NCI-H345 treated with DMSO at 0.1 percent for 48 hours (cell line): ENCODE results near the gene CMSS1.
"Not testable (repeated sequence)": the region's sequence is repeated elsewhere in the genome, so short reads cannot be mapped to it uniquely, and the experiment has no call there.

Source experiments
- DNase-seq: peaks from one replicate; lab custom pipeline; 2025; ENCODE audit not compliant: unreplicated experiment; lab: John Stamatoyannopoulos, UW

The CMSS1 gene

DNA sequence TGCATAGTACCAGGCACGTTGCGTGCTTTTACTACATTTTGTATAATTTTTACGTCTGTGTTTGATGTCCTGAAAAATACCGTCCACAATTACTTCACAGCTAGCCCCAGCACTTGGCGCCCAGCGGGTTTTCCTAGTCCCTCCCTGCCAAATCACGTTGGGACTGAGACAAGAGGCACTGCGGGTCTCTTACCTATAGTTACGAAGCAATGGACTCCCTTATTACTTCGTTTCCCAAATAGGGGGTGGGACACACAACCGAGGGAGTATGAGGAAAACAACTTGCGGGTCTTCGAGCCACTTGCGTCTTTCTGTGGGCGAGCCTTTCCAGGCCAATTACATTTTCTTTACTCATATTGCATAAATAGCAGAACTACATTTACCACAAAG, 620 bp upstream of the CMSS1 start:
- DNase-seq = no peak

DNA sequence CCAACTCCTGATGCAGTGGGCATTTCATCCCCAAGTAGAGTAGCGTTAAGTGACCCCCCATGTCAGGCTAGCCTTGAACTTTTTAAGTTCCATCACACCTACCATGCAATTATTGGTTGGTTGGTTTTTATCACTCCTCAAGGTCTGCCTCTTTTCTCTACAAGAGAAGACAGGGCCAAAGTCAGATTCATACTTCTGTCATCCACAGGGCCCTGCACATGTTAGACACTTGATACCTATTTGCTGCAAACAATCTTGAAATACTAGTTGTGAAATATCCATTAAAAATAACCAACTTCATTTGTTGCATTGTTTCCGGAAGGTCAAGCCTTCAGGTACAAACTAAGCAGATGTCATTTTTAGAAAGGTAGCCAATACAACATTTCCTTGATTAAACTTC, 1.2 kb downstream of the CMSS1 start:
- no peak for DNase-seq

DNA sequence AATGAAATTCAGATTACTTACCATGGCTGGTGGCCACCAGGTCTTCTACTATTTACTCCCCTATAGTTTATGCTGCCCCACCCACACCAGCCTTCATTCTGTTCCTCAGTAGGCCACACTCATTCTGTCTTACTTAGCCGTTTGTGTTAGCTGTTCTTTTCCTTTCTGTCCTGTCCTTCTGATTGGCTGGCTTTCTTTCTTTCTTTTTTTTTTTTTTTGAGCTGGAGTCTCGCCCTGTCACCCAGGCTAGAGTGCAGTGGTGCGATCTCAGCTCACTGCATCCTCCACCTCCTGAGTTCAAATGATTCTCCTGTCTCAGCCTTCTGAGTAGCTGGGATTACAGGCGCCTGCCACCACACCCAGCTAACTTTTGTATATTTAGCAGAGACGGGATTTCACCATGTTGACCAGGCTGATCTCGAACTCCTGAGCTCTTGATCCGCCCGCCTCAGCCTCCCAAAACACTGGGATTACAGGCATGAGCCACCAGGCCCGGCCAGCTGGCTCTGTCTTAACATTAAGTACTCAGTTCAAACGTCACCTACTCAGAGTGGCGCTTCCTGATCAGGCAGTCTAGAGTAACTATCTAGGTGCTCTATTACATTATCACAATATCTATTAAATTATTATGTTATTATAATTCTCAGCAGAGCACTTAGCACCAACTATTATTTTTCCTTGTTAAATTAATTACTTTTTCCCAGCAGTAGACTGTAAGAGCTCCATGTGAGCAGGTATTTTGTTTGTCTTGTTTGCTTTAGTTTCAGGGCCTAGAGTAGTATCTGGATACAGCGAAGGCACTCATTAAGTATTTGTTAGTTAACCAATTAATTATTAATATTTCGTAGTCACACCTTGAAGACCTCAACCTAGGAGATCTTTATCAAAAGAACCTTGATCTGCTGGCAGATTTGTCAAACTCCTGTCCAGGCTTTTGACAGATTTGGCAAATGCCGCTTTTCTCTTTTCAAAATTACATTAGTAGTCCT, 6.4 kb downstream of the CMSS1 start:
- no peak for DNase-seq

DNA sequence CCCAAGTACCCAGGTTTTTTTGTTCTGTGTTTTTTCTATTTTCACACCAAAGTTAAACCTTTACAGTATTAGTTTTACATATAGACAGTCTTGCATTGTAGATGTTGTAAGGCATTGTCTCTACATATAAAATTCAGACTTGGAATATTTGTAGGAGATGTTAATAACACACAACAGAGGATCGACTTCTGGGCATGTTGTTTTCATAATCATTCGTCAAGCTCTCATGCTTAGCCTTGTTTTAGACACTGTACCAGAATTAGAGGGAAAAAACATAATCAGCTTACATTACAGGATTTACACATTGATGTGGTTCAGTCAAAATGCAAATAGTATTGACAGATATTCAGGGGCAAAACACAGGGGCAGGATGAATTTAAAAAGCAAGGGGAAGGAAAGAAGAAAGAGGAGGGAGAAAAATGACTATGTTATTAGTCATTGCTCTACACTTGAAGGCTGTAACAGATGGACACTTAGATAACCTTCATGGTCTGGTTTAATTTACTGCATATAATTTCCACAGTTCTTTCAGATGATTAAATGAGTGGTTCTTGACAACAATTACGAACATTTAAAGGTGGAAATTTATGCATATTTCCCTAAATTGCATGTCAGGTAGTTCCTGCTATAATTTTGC, 7.5 kb downstream of the CMSS1 start:
- no peak for DNase-seq

DNA sequence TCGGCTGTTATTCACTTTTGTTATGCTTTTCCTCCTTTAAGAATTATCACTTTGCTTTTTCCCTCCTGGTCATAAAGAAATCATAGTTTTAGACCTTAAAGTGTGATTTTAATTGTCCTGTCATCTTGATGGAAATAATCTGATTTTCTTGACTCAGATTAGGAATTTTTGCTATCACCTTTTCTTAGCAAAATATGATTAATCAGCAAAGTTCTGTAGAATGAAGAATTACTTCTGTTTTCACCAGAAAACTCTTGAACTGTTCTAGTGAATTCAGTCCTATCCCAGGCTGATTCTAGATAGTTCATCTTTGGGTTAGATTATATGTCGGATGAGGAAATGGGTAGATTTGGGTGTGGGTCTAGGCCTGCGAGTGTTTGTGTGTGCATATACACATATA, 12.2 kb downstream of the CMSS1 start:
- DNase-seq = no peak

DNA sequence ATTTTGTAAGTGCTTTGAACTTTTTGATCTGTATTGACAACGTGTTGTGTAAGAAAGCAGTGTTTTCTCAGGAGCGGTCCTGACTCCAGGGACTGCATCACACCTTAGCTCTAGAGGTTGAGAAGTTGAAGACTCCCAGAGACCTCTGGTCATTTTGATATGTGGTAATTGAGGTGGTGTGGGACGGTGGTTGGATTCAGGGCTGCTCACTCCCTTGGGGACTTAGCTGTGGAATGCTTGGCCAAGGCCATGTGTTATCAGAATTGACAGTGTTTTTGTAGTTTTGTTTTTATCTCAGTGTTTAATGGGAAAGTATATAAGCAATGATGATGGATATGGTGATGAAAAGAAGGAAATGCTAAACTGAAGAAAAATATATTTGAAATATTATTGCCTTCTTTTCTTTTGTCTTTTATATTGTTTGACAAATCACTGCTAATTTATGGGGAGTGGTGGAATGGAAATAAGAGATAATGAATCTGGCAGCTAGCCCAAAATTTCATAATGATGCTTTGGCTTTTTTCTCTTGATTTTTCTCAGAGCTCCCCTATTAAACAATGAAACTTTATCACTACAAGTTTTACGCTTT, 16.0 kb downstream of the CMSS1 start:
- DNase-seq = no peak

DNA sequence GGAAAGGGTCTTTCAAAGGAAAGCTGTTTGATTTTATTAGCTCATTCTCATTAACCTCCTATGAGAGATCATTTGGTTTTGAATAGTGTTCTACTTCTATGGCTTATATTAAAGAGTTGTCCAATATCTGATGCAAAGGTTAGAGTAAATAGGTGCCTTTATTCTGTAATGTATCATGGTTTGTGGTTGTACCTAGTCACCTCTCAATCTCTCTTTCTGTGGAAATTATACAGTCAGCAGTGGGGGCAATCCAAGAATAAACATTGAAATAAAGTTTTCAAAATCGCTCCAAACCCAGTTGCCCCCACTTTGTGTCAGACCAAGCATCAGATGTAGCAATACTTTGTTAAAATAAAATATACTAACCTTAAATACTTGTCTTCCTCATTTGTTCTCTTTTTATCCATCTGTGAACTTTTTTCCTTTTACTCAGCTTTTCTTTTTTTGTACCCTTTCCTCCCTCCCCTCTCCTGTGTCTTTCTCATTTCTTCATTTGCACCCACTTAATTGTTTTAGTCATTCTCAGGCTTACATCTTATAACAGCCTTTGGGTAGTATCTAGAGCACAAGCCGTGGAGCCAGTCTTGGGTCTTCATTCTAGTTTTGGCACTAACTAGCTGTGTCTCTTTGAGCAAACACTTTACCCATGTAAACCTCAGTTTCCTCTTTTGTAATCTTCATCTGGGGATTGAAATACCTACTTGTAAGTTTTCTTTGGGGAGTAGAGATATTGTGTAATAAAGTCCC, 16.7 kb downstream of the CMSS1 start:
- no peak for DNase-seq

DNA sequence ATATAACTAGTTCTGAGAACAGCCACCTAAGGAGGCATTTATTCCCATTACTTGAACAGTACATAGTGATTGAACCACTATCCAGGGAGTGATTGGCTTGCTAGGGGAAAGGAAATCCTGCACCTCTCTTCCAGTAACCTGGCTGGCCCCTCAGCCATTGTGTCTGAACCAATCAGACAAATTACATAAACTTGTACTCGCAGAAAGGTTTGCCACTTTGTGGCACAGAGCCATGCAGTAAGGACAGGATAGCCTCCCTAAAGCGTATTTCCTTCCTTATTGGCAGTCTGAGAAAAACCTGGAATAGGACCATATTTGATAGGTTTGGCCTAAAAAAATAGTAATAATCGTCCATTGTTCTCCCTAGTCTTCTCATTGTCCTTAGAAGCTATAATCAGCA, 19.0 kb downstream of the CMSS1 start:
- DNase-seq = no peak

DNA sequence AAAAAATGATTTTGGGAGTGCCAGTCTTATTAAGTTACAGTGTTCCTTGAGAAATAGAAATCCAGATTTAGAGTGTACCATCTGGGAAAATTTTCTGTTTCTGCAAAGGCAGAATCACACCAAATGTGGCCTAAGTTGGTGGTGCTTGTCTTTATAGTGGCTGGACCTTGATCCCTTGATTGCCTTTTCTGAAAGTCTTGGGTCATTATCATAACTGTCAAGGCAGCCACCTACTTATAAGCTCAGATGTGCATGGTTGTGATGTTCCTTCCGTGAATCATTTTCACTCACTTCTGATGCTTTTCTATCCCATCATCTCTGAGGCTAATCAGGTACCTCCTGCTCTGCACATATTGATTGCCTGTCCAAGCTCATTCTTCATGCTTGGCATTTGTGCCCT, 20.1 kb downstream of the CMSS1 start:
- DNase-seq = no peak

DNA sequence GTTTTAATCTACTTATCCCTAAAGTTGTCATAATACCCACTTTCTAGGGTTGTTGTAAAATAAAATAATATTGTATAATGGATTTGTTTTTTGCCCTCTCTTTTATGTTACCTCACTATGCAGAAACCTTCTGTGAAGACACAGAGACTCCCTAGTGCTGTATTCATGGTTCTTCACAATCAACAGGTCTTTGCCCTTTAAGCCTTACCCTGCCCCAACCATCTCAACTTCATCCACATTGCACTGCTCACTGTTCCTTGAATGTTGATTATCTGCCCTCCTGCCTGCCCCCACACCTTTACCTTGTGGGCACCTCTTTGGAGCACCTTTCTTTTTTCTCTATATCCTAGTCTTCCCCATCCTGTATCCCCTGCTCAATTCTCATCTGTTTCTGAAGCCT, 21.1 kb downstream of the CMSS1 start:
- no peak for DNase-seq

DNA sequence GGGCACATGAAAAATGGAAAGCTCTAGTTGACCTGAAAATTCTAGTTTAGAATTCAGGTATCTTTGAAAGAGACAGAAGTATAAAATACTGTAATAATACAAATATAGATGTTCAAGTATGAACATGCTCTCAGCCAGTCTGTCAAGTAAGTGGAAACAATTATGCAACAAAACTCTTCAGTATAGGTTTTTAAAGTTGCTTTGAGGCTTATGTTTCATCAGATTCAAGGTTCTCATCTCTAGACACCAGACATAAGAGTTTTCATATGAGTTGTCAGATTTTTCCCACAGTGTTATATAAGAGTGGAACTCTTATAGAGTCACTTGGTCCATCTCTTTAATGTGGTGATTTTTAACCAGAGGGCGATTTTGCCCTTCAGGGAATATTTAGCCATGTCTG, 22.0 kb downstream of the CMSS1 start:
- DNase-seq = no peak

DNA sequence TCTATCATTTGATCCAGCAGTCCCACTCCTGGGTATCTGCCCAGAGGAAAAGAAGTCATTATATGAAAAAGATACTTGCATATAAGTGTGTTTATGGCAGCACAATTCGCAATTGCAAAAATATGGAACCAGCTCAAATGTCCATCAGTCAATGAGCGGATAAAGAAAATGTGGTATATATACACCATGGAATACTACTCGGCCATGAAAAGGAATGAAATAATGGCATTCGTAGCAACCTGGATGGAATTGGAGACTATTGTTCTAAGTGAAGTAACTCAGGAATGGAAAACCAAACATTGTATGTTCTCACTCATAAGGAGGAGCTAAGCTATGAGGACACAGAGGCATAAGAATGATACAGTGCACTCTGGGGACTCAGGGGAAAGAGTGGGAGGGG, 24.3 kb downstream of the CMSS1 start:
- not testable (repeated sequence) for DNase-seq

DNA sequence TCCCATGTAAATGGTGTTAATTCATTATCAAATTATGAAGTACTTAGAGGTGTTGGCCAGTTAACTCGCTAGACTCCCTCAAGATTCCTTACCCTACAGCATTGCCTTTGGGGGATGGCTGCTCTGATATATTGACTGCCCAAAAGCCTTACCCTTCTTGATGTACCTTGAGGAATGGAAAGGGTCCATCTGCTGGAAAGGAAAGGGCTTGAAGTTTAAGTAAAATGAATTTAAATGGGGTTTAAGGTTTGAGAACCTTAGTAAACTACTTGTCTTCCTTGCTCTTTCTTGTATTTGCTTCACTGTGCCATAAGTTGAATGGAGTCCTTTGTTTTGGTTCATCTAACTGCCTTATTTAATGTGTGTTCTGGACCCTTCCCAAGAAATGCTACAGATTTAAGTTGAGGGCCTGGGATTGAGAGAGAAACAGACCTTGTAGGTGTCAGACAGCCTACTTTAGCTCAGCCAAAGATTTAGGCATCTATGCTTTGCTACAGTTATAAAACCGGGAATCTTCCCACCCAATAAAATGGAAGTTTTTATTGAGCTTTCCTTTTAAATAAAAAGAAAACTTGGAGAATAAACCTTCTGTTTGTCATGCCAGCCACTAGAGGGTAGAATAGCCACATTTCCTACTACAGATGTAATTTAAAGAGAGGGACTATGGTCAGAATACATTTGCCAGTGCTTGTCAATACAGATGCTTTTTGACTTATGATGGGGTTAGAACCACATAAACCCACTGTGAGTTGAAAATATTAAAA, 25.3 kb downstream of the CMSS1 start:
- DNase-seq = no peak

DNA sequence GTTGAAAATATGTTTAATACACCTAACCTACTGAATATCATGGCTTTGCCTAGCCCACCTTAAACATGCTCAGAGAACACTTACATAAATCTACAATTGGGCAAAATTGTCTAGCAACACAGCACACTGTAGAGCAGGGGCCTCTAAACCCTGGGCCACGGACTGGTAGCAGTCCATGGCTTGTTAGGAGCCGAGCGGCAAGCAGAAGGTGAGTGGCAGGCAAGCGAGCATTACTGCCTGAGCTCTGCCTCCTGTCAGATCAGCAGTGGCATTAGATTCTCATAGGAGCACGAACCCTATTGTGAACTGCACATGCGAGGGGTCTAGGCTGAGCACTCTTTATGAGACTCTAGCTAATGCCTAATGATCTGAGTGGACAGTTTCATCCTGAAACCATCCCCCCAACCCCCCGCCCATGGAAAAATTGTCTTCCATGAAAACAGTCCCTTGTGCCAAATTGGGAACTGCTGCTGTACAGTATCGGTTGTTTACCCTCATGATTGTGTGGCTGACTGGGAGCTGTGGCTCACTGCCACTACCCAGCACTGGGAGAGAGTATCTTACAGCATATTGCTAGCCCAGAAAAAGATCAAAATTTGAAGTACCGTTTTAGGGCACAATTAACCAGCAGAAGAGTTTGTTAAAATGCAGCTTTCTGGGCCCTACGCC, 26.1 kb downstream of the CMSS1 start:
- DNase-seq = no peak

DNA sequence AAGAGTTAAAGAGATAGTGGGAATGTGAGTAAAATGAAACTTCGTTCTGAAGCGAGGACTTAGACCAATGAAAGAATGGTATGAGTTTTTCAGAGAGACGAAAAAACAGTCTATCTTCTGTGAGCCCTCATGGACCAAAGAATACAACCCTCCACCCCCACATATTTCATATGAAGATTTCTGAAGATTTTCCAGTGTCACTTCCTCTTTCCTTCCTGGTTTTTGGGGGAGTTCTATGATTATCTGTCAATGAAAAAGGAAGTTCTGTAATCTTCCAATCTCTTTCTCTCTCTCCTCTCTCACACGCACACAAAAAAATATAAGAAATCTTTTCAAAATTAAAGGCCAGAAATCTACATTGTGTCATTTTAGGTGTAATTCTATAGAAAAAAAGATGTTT, 27.7 kb downstream of the CMSS1 start:
- DNase-seq = no peak

DNA sequence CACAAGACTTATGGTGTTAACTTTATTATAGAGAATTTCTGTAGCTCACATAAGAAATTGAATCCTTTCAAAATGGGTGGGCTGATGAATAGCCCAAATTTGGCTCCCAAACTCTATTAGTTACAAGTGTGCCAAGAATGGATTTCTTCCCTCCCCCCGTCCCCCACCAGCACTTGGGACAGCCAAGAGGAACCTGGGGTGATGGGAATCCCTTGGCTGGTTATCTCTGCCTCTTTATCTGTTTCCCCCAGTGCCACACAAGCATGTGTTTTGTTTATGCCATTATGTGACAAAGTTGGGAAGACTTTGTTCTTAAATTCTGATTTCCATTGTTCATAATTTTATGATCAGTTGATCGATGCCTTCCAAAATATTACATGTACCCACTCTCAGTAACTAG, 28.3 kb downstream of the CMSS1 start:
- no peak for DNase-seq

DNA sequence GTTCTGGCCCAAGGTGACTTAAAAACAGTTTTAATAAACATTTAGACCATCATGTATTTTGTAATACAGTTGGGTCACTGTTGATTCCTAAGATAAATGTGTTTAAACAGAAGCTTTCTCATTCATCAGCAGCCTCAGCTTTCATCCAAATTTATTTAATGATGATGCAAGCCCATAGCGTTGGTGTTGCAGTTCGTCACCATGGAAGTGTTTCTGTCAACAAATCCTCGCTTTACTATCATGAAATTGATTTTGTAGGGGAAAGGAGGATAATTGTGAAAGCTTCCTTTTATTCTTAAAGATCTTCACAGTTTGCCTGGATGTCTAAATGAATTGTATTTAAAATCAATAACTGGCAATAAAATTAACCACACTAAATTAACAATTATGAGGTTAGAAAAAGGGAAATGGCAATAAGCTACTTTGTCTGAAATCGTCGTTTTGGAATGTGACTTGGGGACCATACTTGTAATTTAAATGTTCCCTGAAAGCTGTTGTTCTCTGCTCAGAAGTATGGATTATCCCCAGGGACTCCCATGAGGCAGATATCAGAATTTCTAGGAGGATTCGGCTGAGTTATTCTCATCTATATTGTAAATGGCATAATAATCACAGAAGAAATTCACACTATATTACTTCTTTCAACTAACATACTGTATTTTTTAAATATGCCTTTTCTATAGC, 29.0 kb downstream of the CMSS1 start:
- DNase-seq = no peak

DNA sequence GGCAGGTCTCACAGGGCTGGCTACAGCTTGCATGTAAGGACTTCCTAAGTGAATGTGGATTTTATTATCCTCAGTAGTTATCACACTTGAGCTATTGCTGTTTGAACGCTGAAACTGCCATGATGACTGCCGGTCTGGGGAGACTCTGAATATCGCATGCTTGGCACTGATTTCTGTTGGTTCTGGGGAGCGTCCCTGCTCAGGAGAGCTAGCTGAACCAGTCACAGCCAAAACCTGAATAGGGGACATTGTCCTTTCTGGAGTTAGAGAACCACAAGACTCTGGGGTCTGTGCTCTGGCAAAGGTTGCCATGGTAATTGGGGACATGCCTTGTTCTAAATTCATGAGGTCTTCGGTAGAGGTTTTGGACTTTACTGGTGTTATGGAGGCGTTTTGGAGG, 30.8 kb downstream of the CMSS1 start:
- no peak for DNase-seq

DNA sequence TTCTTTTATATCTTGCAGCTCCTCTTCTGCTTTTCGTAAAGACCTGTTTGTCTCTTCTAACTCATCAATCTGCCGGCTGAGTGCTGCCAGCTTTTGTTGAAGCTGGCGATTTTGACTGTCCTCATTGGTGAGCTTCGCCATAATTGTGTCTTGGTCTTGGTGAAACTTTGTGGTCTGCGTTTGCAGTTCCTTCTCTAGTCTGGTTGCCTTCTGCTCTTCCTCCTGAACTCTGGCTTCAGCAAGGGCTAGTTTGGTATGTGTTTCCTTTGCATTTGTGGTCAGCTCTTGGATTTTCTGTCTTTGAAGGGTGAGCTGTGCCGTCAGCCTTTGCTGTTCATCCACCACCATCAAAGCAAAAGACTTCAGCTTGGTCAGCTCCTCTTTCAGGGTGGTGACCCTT, 32.9 kb downstream of the CMSS1 start:
- DNase-seq = no peak

DNA sequence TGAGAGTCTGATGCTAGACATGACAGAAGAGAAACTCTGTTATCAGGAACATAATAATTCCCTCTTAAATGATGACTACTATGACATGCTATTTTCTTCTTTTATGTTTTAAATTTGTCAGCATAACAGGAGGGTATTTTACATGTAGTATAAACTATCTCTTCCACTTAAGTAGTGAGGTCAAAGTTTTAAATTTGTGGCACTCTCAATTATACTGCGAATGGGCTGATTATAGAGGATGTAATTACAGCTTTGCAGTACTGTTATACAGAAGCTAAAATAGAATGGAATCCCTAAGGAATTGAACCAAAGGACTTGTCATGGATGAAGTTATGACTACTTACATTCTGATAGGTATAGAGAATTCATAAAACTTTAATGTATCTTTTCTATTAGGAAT, 34.3 kb downstream of the CMSS1 start:
- DNase-seq = no peak
